GM19463 (cell line): Measurements from ENCODE around the gene C2orf92.
"Not testable (repeated sequence)": the region's sequence is repeated elsewhere in the genome, so short reads cannot be mapped to it uniquely, and the experiment has no call there.

Source experiments
- ATAC-seq: cut with Tn5 transposase; IDR thresholded peaks from one replicate; pipeline ENCODE4 v1.9.1; 2021; ENCODE audit warnings: mild to moderate bottlenecking, moderate library complexity; ENCODE audit not compliant: unreplicated experiment

The C2orf92 gene

GRCh38 chr2:97688062-97688827, 18.7 kb downstream of the C2orf92 start:
- ATAC-seq, result peak; percentile 73

- no peak for ATAC-seq
Observed at GRCh38 chr2:97691166-97691565, 21.7 kb downstream of the C2orf92 start.

- no peak for ATAC-seq
Observed at GRCh38 chr2:97693476-97693875, 24.0 kb downstream of the C2orf92 start.

- no peak for ATAC-seq
Observed at GRCh38 chr2:97695744-97696143, 26.2 kb downstream of the C2orf92 start.

GRCh38 chr2:97697252-97698235, 28.0 kb downstream of the C2orf92 start:
- ATAC-seq, result peak; percentile 72

GRCh38 chr2:97698530-97698929, 29.0 kb downstream of the C2orf92 start:
- ATAC-seq, result no peak

- ATAC-seq, result no peak
Observed at GRCh38 chr2:97699765-97700444, 30.4 kb downstream of the C2orf92 start.

- ATAC-seq, result no peak
Observed at GRCh38 chr2:97701186-97701585, 31.7 kb downstream of the C2orf92 start.

- no peak for ATAC-seq
Observed at GRCh38 chr2:97701851-97702465, 32.4 kb downstream of the C2orf92 start.

- no peak for ATAC-seq
Observed at GRCh38 chr2:97702731-97703470, 33.4 kb downstream of the C2orf92 start.

- no peak for ATAC-seq
Observed at GRCh38 chr2:97703741-97704140, 34.2 kb downstream of the C2orf92 start.

- ATAC-seq, result no peak
Observed at GRCh38 chr2:97704989-97705388, 35.5 kb downstream of the C2orf92 start.

- ATAC-seq, result no peak
Observed at GRCh38 chr2:97706112-97706511, 36.6 kb downstream of the C2orf92 start.

GRCh38 chr2:97706708-97707345, 37.3 kb downstream of the C2orf92 start:
- ATAC-seq, result no peak

- ATAC-seq, result no peak
Observed at GRCh38 chr2:97707362-97708047, 38.0 kb downstream of the C2orf92 start.

- no peak for ATAC-seq
Observed at GRCh38 chr2:97708048-97708380, 38.5 kb downstream of the C2orf92 start.

- no peak for ATAC-seq
Observed at GRCh38 chr2:97708608-97709007, 39.1 kb downstream of the C2orf92 start.

- ATAC-seq, result no peak
Observed at GRCh38 chr2:97711394-97711711, 41.8 kb downstream of the C2orf92 start.

GRCh38 chr2:97712175-97712574, 42.7 kb downstream of the C2orf92 start:
- not testable (repeated sequence) for ATAC-seq
